D341Med (cell line): ENCODE results near the gene GJA5.
"Not testable (repeated sequence)": the region's sequence is repeated elsewhere in the genome, so short reads cannot be mapped to it uniquely, and the experiment has no call there.

Experiments
- DNase-seq: peaks from one replicate; pipeline ENCODE4 v3.0.0; 2012; ENCODE audit warnings: low spot score

GJA5 gene

DNA sequence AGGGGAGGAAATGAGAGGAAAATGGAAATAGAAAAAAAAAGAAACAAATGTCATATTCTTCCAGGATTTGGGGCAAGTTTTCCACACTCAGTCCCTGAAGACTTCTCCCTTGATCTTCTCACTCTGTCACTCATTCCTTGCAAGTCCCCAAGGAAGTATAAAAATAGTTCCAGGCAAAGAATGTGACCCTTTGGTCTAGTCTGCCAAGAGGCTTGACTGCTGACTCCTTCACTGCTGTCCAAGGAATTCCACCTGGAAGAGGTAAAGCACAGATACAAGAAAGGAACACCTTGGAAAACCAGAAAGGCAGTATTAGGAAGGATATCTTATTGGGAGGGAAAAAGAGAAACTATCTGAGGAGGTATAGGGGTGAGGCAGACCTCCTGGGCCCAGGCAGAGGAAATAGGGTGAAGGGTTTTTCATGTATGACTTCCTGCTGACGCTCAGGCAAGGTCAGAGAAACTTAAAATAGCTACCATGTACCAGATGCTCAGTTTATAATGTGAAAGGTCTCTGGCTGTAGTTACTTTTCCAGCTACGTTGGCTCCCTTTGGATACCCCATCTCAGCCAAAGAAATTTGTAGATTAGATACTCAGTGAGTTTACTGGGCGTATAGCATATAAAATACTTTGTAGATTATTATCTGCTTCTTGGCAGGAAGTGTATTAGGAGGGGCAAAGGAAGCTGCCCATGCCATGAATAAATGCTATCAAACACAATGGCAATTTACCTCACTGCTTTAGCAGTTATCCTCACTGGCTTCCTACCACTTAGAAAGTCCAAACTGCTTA lies 2.0 kb upstream of the GJA5 start:
- DNase-seq, result no peak

DNA sequence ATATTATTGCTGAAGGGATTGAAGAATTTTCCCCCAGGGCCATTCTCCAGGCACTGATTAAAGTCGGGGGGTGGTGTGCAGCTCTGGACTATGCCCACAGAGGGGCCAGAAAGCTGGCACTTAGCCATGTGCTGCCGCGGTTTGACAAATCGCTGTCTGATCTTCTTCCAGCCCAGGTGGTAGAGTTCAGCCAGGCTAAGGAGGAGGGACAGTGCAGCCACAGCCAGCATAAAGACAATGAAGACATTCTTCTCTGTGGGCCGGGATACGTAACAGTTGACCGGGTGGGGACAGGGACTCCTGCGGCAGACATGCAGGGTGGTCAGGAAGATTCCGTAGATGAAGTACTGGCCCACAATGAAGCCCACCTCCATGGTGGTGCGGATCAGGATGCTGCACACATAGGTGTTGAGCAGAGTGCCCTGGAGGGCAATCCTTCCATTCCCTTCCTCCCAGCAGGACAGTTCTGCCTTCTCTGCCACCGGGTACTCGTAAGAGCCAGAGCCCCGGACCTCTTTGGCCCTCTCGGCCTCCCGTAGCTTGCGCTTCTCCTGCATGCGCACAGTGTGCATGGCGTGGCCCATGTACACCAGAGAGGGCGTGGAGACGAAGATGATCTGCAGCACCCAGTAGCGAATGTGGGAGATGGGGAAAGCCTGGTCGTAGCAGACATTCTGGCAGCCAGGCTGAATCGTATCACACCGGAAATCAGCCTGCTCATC lies 1.9 kb downstream of the GJA5 start:
- no peak for DNase-seq

- no peak for DNase-seq
Observed at GRCh38 chr1:147757015-147757990, 3.1 kb downstream of the GJA5 start.

GRCh38 chr1:147756341-147756740 lies 4.1 kb downstream of the GJA5 start:
- DNase-seq, result no peak

DNA sequence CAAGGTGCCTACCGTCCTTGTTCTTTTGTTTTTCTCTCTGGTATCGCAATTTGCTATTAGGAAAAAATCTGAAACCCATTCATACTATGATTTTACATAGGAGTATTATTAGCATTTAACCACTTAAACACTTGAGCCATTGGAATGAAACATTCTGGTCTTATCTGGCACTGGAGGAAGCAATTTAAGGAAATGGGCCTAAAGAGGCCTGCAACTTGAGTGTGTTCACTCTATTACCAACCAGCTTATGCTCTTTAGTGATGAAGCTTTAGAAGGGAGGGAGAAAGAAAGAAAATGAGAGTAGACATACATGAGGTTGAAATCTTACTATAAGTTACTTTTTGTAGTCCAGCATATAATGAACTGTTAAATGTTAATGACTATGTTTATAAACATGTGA lies 5.7 kb downstream of the GJA5 start:
- no peak for DNase-seq

- DNase-seq, result no peak
Observed at GRCh38 chr1:147753081-147753480, 7.3 kb downstream of the GJA5 start.

GRCh38 chr1:147752511-147752910 lies 7.9 kb downstream of the GJA5 start:
- DNase-seq, result no peak

DNA sequence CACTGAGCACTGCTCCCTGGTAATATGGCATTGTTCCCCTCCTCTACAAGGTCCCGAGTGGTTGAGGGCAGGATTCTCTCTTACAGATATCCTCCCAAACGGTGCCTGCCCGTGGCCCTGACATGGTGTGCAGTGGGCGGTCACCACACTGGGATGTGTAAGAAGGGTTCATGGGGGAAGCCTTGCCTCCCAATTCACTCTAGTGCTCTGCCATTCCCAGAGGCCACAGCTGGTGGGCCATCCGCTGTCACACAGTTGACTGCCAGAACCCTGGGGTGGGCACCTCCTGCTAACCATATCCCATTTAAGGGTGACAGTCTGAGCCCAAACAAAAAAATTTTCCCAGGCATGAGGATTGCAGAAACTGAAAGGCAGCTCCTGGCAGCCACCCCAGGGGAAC lies 9.1 kb downstream of the GJA5 start:
- DNase-seq, result no peak

DNA sequence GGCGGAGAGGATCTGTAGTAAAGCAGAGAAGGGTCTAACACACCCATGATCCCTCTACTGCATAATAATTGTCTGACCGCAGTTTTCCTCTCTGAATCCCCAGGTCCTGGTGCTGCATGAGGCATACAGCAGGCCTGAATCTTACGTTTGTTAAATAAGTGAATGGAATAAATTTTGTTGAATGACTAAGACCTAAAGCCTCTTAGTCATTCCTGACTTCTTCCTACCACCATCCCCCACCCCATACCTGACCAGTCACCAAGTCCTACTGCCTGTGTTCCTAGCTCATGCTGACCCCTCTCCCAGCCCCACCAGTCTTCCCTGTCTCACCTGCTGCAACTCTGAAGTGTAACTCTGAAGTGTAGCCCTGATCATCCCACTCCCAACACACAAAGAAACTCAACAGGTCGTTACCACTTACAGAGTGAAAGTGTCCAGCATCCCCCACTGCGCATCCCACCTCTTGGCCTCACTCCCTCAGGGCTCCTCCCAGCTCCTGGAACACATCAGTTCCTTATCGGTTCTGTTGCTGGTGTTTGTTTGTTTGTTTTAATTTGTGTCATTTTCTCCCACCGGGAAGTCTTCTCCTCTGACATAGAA lies 9.7 kb downstream of the GJA5 start:
- no peak for DNase-seq

- no peak for DNase-seq
Observed at GRCh38 chr1:147749792-147750191, 10.6 kb downstream of the GJA5 start.

- DNase-seq, result no peak
Observed at GRCh38 chr1:147748676-147749350, 11.6 kb downstream of the GJA5 start.

DNA sequence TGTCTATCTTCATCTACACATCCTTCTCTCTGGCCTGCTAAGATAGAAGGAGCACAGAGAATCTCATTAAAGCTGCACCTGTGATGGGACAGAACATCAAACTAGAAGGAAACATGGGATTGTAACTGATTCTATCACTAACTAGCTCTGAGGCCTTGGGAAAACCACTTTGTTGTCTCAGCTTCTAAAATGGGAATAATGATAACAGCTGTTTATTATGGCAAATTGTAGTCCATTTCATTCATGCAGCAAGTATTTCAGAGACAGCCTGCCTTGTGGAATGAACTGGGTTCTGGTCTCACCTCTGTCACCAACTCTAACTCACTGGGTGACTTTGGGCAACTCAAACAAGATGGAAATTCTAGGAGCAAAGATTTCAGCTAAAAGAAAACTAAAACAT lies 12.4 kb downstream of the GJA5 start:
- DNase-seq, result no peak

- no peak for DNase-seq
Observed at GRCh38 chr1:147745271-147745670, 15.1 kb downstream of the GJA5 start.

DNA sequence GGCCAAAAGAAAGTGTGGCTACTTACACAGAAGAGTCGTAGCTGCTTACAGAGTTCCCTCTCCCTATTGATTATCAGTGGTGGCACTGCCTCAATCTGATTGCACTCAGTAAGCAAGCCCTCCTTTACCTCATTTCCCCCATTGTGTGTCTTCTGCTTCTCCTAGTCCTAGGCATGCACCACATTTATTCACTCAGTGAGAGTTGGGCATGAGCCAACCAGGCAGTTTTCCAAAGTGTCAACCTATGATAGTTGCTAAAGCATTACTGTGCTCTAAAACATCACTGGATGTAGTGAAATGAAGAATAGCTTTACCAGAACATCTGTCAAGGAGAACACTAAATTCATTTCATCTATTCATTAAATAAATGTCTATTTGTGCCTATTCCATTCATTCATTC lies 19.3 kb downstream of the GJA5 start:
- DNase-seq, result no peak

GRCh38 chr1:147740391-147740790 lies 20.0 kb downstream of the GJA5 start:
- no peak for DNase-seq

- no peak for DNase-seq
Observed at GRCh38 chr1:147738739-147739476, 21.5 kb downstream of the GJA5 start.

DNA sequence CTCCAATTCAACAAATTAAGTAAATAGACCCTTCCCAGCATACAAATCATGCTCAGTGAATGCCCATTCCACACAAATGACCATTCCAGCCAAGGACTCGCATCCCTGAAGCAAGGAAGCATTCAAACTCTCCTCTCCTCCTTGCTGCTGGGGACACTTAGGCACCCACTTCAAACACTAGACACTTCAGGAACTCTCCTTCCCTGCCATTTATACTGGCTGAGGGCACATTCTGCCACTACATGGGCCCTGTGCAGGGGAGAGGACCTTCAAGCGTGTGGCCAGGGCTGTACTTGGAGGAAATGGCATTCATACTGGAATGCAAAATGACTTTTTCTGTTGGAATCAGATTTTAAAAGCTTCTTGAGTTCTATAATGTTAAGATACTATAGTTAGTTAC lies 22.3 kb downstream of the GJA5 start:
- no peak for DNase-seq

GRCh38 chr1:147736883-147737282 lies 23.5 kb downstream of the GJA5 start:
- DNase-seq, result no peak

- DNase-seq, result no peak
Observed at GRCh38 chr1:147735423-147735822, 25.0 kb downstream of the GJA5 start.

- not testable (repeated sequence) for DNase-seq
Observed at GRCh38 chr1:147734291-147734841, 26.0 kb downstream of the GJA5 start.
